Calu3 (cell line): Measurements from ENCODE around the gene CACHD1. TPM values are rescaled to one million over a fixed set of nuclear protein-coding genes. Genes with fewer than 3 reads are reported as not detected.

Source experiments
- BruUV-seq: library from RNA; stranded (reverse); fragments of 400-500 nt; replicated peaks from 2 replicates; lab custom pipeline; 2021; lab: Mats Ljungman, UMichigan
- CTCF ChIA-PET: fragments of 300-600 bp; sonication (Branson Sonifier 250); formaldehyde crosslinking; loops from one replicate; lab custom pipeline; 2022; ENCODE audit warnings: antibody characterized with exemption; lab: Charles Lee
- DNase-seq: peaks from one replicate; pipeline ENCODE4 v3.0.0; 2022
- H3K27ac Mint-ChIP-seq: one replicate; pipeline ENCODE4 v1.8.0; 2022; ENCODE audit warnings: mixed read lengths; ENCODE audit not compliant: unreplicated experiment
- H3K27me3 Mint-ChIP-seq: one replicate; pipeline ENCODE4 v1.8.0; 2022; ENCODE audit warnings: mixed read lengths; ENCODE audit not compliant: unreplicated experiment
- H3K36me3 Mint-ChIP-seq: one replicate; pipeline ENCODE4 v1.8.0; 2022; ENCODE audit warnings: mild to moderate bottlenecking, moderate library complexity, mixed read lengths; ENCODE audit not compliant: insufficient read depth, unreplicated experiment
- H3K4me1 Mint-ChIP-seq: one replicate; pipeline ENCODE4 v1.8.0; 2022; ENCODE audit warnings: mild to moderate bottlenecking, low read depth, mixed read lengths; ENCODE audit not compliant: unreplicated experiment
- H3K4me3 Mint-ChIP-seq: one replicate; pipeline ENCODE4 v1.8.0; 2022; ENCODE audit warnings: mild to moderate bottlenecking, low read depth, moderate library complexity, mixed read lengths; ENCODE audit not compliant: unreplicated experiment
- H3K9me3 Mint-ChIP-seq: one replicate; pipeline ENCODE4 v1.8.0; 2022; ENCODE audit warnings: low read depth, mixed read lengths; ENCODE audit not compliant: unreplicated experiment
- CTCF ChIP-seq: fragments of 200-600 bp; IDR thresholded peaks from one replicate; pipeline ENCODE4 v1.8.0; 2022; ENCODE audit warnings: antibody characterized with exemption; ENCODE audit not compliant: unreplicated experiment
- intact Hi-C: fragments of 100-400 bp; cut with micrococcal nuclease; formaldehyde crosslinking; loops from one replicate; pipeline ENCODE4 v1.10.0; 2022; ENCODE audit not compliant: unreplicated experiment
- total RNA-seq: library from RNA; stranded (reverse); gene quantifications from 2 replicates; pipeline ENCODE4 v1.2.3, GENCODE V29; 2022

The CACHD1 gene
- total RNA-seq, 1 experiment from 2014 or later: 3.5 TPM

DNA sequence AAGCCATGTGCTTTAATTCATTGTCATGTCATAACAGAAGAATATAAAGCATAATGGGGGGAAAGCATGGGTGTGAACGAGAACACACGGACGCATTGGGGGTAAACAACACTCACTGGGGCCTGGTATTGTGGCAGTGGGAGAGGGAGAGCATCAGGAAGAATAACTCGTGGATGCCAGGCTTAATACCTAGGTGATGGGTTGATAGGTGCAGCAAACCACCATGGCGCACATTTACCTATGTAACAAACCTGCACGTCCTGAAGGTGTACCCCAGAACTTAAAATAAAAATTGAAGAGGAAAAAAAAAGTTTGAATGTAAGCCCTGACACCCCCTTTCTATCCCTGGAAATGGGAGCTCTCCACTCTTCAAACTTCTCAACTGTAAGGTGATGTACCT is 34.9 kb upstream of the CACHD1 start:
- no peak overlapping the region for H3K4me3 Mint-ChIP-seq
- no peaks in the 10 kb centered on the region for H3K4me1 Mint-ChIP-seq
- H3K27ac Mint-ChIP-seq: no peak overlapping the region
- no peaks in the 10 kb centered on the region for H3K9me3 Mint-ChIP-seq
- CTCF ChIA-PET: interaction anchor here (0.5 kb wide), 1 partner anchor 743 kb away, joined by 3 read pairs; no protein-coding TSS in a partner anchor
- H3K27me3 Mint-ChIP-seq: peaks cover 24% of the 10 kb centered on the region
- no peak for DNase-seq
- intact Hi-C loops: no loop called here
- TF ChIP-seq CTCF: no peak
- BruUV-seq: no TSS peak
- H3K36me3 Mint-ChIP-seq: no peaks in the 10 kb centered on the region

GRCh38 chr1:64437453-64437852 is 32.5 kb upstream of the CACHD1 start:
- Mint-ChIP-seq H3K9me3 (no peaks in the 10 kb centered on the region), H3K4me3 (no peak overlapping the region), H3K36me3 (no peaks in the 10 kb centered on the region), H3K4me1 (no peaks in the 10 kb centered on the region), H3K27ac (no peak overlapping the region), H3K27me3 (peaks cover 18% of the 10 kb centered on the region)
- TF ChIP-seq CTCF: no peak
- BruUV-seq: no TSS peak
- intact Hi-C loops: no loop called here
- CTCF ChIA-PET: no interaction called here
- DNase-seq: no peak

- H3K27ac Mint-ChIP-seq: no peak overlapping the region
- intact Hi-C loops: no loop called here
- H3K27me3 Mint-ChIP-seq: peaks cover 4% of the 10 kb centered on the region
- no peak for DNase-seq
- no peaks in the 10 kb centered on the region for H3K4me1 Mint-ChIP-seq
- no peaks in the 10 kb centered on the region for H3K9me3 Mint-ChIP-seq
- CTCF ChIA-PET: interaction anchor here (0.7 kb wide), 1 partner anchor 39 kb away, joined by 3 read pairs; no protein-coding TSS in a partner anchor
- no peaks in the 10 kb centered on the region for H3K36me3 Mint-ChIP-seq
- no peak overlapping the region for H3K4me3 Mint-ChIP-seq
- no TSS peak for BruUV-seq
- no peak for TF ChIP-seq CTCF
These were observed 29.6 kb upstream of the CACHD1 start for GRCh38 chr1:64440183-64440826.

GRCh38 chr1:64451440-64451839 is 18.5 kb upstream of the CACHD1 start:
- CTCF ChIA-PET: no interaction called here
- no peak for TF ChIP-seq CTCF
- intact Hi-C loops: no loop called here
- peaks cover 41% of the 10 kb centered on the region for H3K27me3 Mint-ChIP-seq
- H3K4me1 Mint-ChIP-seq: no peaks in the 10 kb centered on the region
- DNase-seq: no peak
- BruUV-seq: no TSS peak
- no peak overlapping the region for H3K4me3 Mint-ChIP-seq
- no peaks in the 10 kb centered on the region for H3K36me3 Mint-ChIP-seq
- H3K27ac Mint-ChIP-seq: no peak overlapping the region
- H3K9me3 Mint-ChIP-seq: no peaks in the 10 kb centered on the region
